ENCODE results near the gene SYNE4. TPM values are rescaled to one million over a fixed set of nuclear protein-coding genes. Genes with fewer than 3 reads are reported as not detected.

SYNE4 gene
- total and polyA plus RNA-seq, 2 of the 13 experiments (the other 11 are each of a cell fraction or from before 2014, with no cell fraction given), result 13.7 to 23.0 TPM

GRCh38 chr19:35963514-35963913 lies 45.1 kb downstream of the SYNE4 start (continued):
- TF ChIP-seq ZNF646 (CRISPR knock-in tag; IDR thresholded peaks at IDR 0.05) (no peak), ZHX1 (CRISPR knock-in tag; IDR thresholded peaks at IDR 0.05; ENCODE audit: low read depth) (peak; percentile 61; the same call in 1 of the 2 replicates), NONO (IDR thresholded peaks at IDR 0.05) (no peak), NONO (CRISPR knock-in tag; conservative IDR thresholded peaks at IDR 0.05) (no peak), ZNF281 (CRISPR knock-in tag; IDR thresholded peaks at IDR 0.05; ENCODE audit: borderline replicate concordance) (peak; percentile 43; the same call in 1 of the 2 replicates), KDM1A (CRISPR knock-in tag; IDR thresholded peaks at IDR 0.05) (no peak), XRCC5 (optimal IDR thresholded peaks at IDR 0.05; ENCODE audit: low read length) (peak; percentile 57), CEBPB (IDR thresholded peaks at IDR 0.05; ENCODE audit: borderline replicate concordance, low read depth, low read length) (no peak), ZNF839 (CRISPR knock-in tag; IDR thresholded peaks at IDR 0.05; ENCODE audit: borderline replicate concordance) (no peak), ZBTB8A (CRISPR knock-in tag; IDR thresholded peaks at IDR 0.05; ENCODE audit: borderline replicate concordance, low read depth) (no peak), ZSCAN5A (CRISPR knock-in tag; IDR thresholded peaks at IDR 0.05; ENCODE audit: borderline replicate concordance) (no peak), SOX6 (IDR thresholded peaks at IDR 0.05) (no peak), SOX6 (CRISPR knock-in tag; IDR thresholded peaks at IDR 0.05) (no peak), ZNF503 (CRISPR knock-in tag; IDR thresholded peaks at IDR 0.05) (0 out of 2 replicates have a peak, but pooled peaks have one; percentile 24)

All from HepG2 (cell line).